Neural progenitor cell (in vitro differentiated cells): ENCODE measurements around the gene GLO1. TPM values are rescaled to one million over a fixed set of nuclear protein-coding genes. Genes with fewer than 3 reads are reported as not detected.

Source experiments
- DNase-seq: peaks from one replicate; pipeline ENCODE4 v3.0.0-alpha.2; 2016; ENCODE audit warnings: low spot score
- H2AFZ ChIP-seq: fragments of 200-600 bp; sonication (generic); replicated peaks from 2 replicates; pipeline ENCODE4 v1.6.1; 2016; ENCODE audit warnings: antibody characterized with exemption
- H3F3A ChIP-seq: fragments of 200-600 bp; sonication (generic); 2 replicates; pipeline ENCODE4 v1.6.1; 2016; ENCODE audit warnings: antibody characterized with exemption, low read depth
- H3K27ac ChIP-seq: fragments of 200-600 bp; sonication (generic); 2 replicates; pipeline ENCODE4 v1.5.1; 2016; ENCODE audit warnings: mild to moderate bottlenecking
- H3K27me3 ChIP-seq: fragments of 200-600 bp; sonication (generic); 2 replicates; pipeline ENCODE4 v1.6.1; 2016; ENCODE audit warnings: mild to moderate bottlenecking, moderate library complexity
- H3K36me3 ChIP-seq: fragments of 200-600 bp; sonication (generic); 2 replicates; pipeline ENCODE4 v1.5.1; 2016
- H3K4me1 ChIP-seq: fragments of 200-600 bp; sonication (generic); 2 replicates; pipeline ENCODE4 v1.6.1; 2016; ENCODE audit warnings: mixed run types
- H3K4me2 ChIP-seq: fragments of 200-600 bp; sonication (generic); 2 replicates; pipeline ENCODE4 v1.6.1; 2016
- H3K4me3 ChIP-seq: fragments of 200-600 bp; sonication (generic); 2 replicates; pipeline ENCODE4 v1.5.1; 2016
- H3K79me2 ChIP-seq: fragments of 200-600 bp; sonication (generic); 2 replicates; pipeline ENCODE4 v1.6.1; 2016; ENCODE audit warnings: low read depth
- H3K9ac ChIP-seq: fragments of 200-600 bp; sonication (generic); 2 replicates; pipeline ENCODE4 v1.6.1; 2016
- H3K9me3 ChIP-seq: fragments of 200-600 bp; sonication (generic); 2 replicates; pipeline ENCODE4 v1.5.1; 2016; ENCODE audit warnings: low read depth
- H4K20me1 ChIP-seq: fragments of 200-600 bp; sonication (generic); 2 replicates; pipeline ENCODE4 v1.6.1; 2016; ENCODE audit warnings: low read depth
- H3K27ac Mint-ChIP-seq: 3 replicates; pipeline ENCODE4 v1.8.0; 2021; ENCODE audit warnings: mixed read lengths
- H3K27me3 Mint-ChIP-seq: 2 replicates; pipeline ENCODE4 v1.8.0; 2022; ENCODE audit warnings: low read depth, mild to moderate bottlenecking, inconsistent platforms, moderate library complexity, mixed read lengths; ENCODE audit not compliant: insufficient read depth
- H3K36me3 Mint-ChIP-seq: 3 replicates; pipeline ENCODE4 v1.8.0; 2021; ENCODE audit warnings: mixed read lengths
- H3K4me1 Mint-ChIP-seq: 3 replicates; pipeline ENCODE4 v1.8.0; 2021; ENCODE audit warnings: mixed read lengths
- H3K4me3 Mint-ChIP-seq: 3 replicates; pipeline ENCODE4 v1.8.0; 2021; ENCODE audit warnings: mild to moderate bottlenecking, moderate library complexity, mixed read lengths
- H3K9me3 Mint-ChIP-seq: 3 replicates; pipeline ENCODE4 v1.8.0; 2020; ENCODE audit warnings: mixed read lengths
- CTCF ChIP-seq: fragments of 200-600 bp; sonication (generic); IDR thresholded peaks from 2 replicates; pipeline ENCODE4 v1.5.1; 2017; ENCODE audit warnings: antibody characterized with exemption, mild to moderate bottlenecking
- EZH2 ChIP-seq: fragments of 200-600 bp; sonication (generic); IDR thresholded peaks from 2 replicates; pipeline ENCODE4 v1.6.1; 2017; ENCODE audit warnings: antibody characterized with exemption, mild to moderate bottlenecking, moderate library complexity
- EZH2phosphoT487 ChIP-seq: fragments of 200-600 bp; sonication (generic); IDR thresholded peaks from 2 replicates; pipeline ENCODE4 v1.6.1; 2017; ENCODE audit warnings: antibody characterized with exemption
- total RNA-seq: library from RNA; depleted of rRNA; stranded (reverse); fragments of >200 nt; gene quantifications from 2 replicates; pipeline ENCODE4 v1.2.3, GENCODE V29; 2015; ENCODE audit warnings: low replicate concordance

GLO1 gene
- total RNA-seq, 1 donor from 2014 or later: 525 TPM

GRCh38 chr6:38724343-38724742 is 21.4 kb upstream of the GLO1 start:
- H3K79me2 ChIP-seq: no peaks in the 10 kb centered on the region
- Mint-ChIP-seq H3K27me3 (peaks cover 2% of the 10 kb centered on the region), H3K36me3 (no peaks in the 10 kb centered on the region), H3K9me3 (peaks cover 5% of the 10 kb centered on the region), H3K27ac (no peak overlapping the region), H3K4me3 (no peak overlapping the region), H3K4me1 (peaks cover 10% of the 10 kb centered on the region)
- H3K27ac ChIP-seq: no peak overlapping the region
- no peaks in the 10 kb centered on the region for H3K4me1 ChIP-seq
- DNase-seq: no peak
- H3K27me3 ChIP-seq: no peaks in the 10 kb centered on the region
- no peak overlapping the region for H3K9ac ChIP-seq
- no peaks in the 10 kb centered on the region for H3K9me3 ChIP-seq
- TF ChIP-seq CTCF: no peak
- TF ChIP-seq EZH2: no peak
- no peak for TF ChIP-seq EZH2phosphoT487
- H3K36me3 ChIP-seq: no peaks in the 10 kb centered on the region
- H2AFZ ChIP-seq: no peak overlapping the region
- no peak overlapping the region for H3K4me3 ChIP-seq
- no peaks in the 10 kb centered on the region for H4K20me1 ChIP-seq
- no peaks in the 10 kb centered on the region for H3F3A ChIP-seq
- H3K4me2 ChIP-seq: no peak overlapping the region

DNA sequence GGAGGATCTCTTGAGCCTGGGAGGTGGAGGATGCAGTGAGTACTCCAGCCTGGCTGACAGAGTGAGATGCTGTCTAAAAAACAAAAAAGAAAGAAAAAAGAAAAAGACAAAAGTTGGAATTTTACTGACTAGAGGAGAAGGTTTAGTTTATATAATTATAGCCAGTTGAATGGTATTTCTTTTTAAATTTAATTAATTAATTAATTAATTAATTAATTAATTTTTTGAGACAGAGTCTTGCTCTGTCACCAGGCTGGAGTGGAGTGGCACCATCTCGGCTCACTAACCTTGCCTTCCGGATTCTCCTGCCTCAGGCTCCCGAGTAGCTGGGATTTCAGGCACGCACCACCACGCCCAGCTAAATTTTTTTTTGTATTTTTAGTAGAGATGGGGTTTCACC is 20.8 kb upstream of the GLO1 start:
- H3K27me3 Mint-ChIP-seq: peaks cover 2% of the 10 kb centered on the region
- peaks cover 10% of the 10 kb centered on the region for H3K4me1 Mint-ChIP-seq
- no peak overlapping the region for H3K9ac ChIP-seq
- no peak overlapping the region for H3K27ac Mint-ChIP-seq
- no peak overlapping the region for H3K4me3 Mint-ChIP-seq
- peaks cover 5% of the 10 kb centered on the region for H3K9me3 Mint-ChIP-seq
- DNase-seq: no peak
- no peaks in the 10 kb centered on the region for H3K4me1 ChIP-seq
- TF ChIP-seq EZH2phosphoT487 (no peak), EZH2 (no peak), CTCF (no peak)
- H3F3A ChIP-seq: no peaks in the 10 kb centered on the region
- no peak overlapping the region for H3K4me2 ChIP-seq
- H2AFZ ChIP-seq: no peak overlapping the region
- H3K27ac ChIP-seq: no peak overlapping the region
- H3K36me3 ChIP-seq: no peaks in the 10 kb centered on the region
- no peaks in the 10 kb centered on the region for H3K27me3 ChIP-seq
- no peaks in the 10 kb centered on the region for H3K79me2 ChIP-seq
- no peaks in the 10 kb centered on the region for H3K9me3 ChIP-seq
- no peak overlapping the region for H3K4me3 ChIP-seq
- H4K20me1 ChIP-seq: no peaks in the 10 kb centered on the region
- no peaks in the 10 kb centered on the region for H3K36me3 Mint-ChIP-seq

GRCh38 chr6:38722727-38723334 is 19.9 kb upstream of the GLO1 start:
- Histone ChIP-seq H3K79me2 (no peaks in the 10 kb centered on the region), H3K4me1 (no peaks in the 10 kb centered on the region), H3K36me3 (no peaks in the 10 kb centered on the region), H3K4me2 (no peak overlapping the region), H4K20me1 (no peaks in the 10 kb centered on the region), H3K4me3 (no peak overlapping the region), H3K9me3 (no peaks in the 10 kb centered on the region), H3K9ac (no peak overlapping the region), H3K27ac (no peak overlapping the region), H3K27me3 (no peaks in the 10 kb centered on the region), H3F3A (no peaks in the 10 kb centered on the region), H2AFZ (no peak overlapping the region)
- peaks cover 5% of the 10 kb centered on the region for H3K9me3 Mint-ChIP-seq
- H3K4me1 Mint-ChIP-seq: peaks cover 10% of the 10 kb centered on the region
- no peak for DNase-seq
- H3K27ac Mint-ChIP-seq: no peak overlapping the region
- H3K36me3 Mint-ChIP-seq: no peaks in the 10 kb centered on the region
- no peak for TF ChIP-seq EZH2
- TF ChIP-seq CTCF: no peak
- TF ChIP-seq EZH2phosphoT487: no peak
- H3K27me3 Mint-ChIP-seq: peaks cover 2% of the 10 kb centered on the region
- H3K4me3 Mint-ChIP-seq: no peak overlapping the region
